Retinal pigment epithelial cell (primary cell): ENCODE data around the gene UGT3A1.
"Not testable (repeated sequence)": the region's sequence is repeated elsewhere in the genome, so short reads cannot be mapped to it uniquely, and the experiment has no call there.

Experiments
- DNase-seq: peaks from one replicate; pipeline ENCODE4 v3.0.0-alpha.2; 2010; ENCODE audit warnings: low read depth
- H3K4me3 ChIP-seq: 2 replicates; pipeline ENCODE4 v1.5.1; 2011; ENCODE audit warnings: mild to moderate bottlenecking, low read length, control low read depth, moderate library complexity
- TF ChIP-seq, protein P1 (sequence below): conservative IDR thresholded peaks from 2 replicates; pipeline ENCODE4 v1.5.1; 2011; ENCODE audit warnings: low read depth, low read length, control low read depth, inconsistent platforms

Gene UGT3A1

DNA sequence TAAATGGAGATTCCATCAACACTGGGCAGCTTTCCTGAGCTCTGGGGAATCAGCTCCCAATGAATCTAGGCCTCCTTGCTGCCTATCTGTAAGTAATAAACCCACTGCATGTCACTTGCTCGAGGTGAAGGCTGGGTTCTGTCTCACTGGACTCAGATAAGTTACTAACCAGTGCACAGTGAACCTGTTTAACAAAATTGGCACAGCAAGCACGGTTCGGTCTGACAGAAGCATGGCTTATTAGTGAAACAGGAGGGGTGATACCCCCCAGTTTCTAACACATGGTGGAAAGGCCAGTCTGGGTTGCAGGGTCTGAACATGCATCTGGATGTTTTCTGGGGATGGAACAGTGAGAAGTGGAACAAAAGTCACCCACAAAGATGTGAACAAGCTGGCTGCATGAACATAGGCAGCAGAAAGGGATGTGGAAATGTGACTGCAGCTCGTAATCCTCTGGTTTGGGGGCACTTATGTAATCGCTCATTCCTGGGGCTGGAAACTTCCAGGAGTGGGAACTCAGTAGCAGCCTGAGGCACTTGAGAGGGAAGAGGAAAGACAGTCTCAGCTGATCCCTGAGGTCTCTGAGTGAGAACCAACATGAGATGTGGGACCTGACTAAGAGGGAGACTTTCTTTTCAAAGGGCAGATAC, 37.8 kb upstream of the UGT3A1 start:
- H3K4me3 ChIP-seq = no peak overlapping the region
- TF ChIP-seq, protein P1, sequence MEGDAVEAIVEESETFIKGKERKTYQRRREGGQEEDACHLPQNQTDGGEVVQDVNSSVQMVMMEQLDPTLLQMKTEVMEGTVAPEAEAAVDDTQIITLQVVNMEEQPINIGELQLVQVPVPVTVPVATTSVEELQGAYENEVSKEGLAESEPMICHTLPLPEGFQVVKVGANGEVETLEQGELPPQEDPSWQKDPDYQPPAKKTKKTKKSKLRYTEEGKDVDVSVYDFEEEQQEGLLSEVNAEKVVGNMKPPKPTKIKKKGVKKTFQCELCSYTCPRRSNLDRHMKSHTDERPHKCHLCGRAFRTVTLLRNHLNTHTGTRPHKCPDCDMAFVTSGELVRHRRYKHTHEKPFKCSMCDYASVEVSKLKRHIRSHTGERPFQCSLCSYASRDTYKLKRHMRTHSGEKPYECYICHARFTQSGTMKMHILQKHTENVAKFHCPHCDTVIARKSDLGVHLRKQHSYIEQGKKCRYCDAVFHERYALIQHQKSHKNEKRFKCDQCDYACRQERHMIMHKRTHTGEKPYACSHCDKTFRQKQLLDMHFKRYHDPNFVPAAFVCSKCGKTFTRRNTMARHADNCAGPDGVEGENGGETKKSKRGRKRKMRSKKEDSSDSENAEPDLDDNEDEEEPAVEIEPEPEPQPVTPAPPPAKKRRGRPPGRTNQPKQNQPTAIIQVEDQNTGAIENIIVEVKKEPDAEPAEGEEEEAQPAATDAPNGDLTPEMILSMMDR = no peak
- no peak for DNase-seq

DNA sequence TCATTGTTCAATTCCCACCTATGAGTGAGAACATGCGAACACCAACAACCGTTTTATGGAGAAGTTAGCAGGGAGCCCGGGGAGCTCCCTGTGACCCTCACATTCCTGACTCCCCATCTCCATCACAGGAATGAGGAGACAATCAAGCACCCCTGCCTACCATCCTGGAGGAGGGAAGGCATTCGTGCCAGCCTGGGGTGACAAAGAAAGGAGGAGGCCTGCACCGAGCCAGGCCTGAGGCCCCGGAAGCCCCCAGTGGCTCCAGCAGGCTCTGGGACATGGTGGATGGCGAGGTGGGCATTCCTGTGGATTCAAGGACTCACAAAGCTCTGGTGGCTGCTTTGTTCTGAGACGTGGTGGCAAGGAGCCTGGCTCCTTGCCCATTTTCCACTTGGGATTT, 36.5 kb upstream of the UGT3A1 start:
- TF ChIP-seq, protein P1 = no peak

DNA sequence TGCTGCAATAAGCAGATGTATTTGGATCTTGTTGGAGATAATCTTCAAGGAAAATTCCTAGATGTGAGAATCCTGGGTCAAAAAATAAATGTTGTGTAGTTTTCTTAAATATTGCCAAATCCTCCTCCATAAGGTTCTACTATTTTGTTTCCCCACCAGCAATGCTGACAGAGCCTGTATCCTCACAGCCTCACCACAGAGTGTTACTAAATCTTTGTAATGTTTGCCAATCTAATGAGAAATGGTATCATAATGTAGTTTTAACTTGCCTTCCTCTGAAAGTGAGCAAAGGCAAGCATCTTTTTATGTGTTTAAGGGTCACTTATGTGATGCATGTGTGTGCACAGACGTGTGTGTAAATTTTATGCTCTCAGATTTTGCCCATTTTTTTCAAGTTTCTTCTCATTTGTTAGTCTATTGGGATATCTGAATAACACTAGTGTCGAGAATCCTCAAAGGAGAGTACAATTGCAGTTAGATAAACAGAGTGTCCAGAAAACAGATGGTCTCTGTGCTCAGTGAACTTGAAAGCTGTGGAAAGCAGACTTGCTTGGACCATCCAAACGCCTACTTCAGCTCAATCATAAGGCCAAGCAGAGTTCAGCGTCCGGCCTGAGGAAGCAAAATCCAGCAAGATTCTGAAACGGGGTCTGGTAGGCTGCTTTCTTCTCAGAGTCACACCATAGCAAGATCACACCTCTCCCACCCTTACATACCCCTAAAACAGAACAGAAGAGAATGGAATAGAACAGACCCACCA, 35.7 kb upstream of the UGT3A1 start:
- no peak overlapping the region for H3K4me3 ChIP-seq
- TF ChIP-seq, protein P1 = no peak
- DNase-seq = no peak

More for the DNA sequence above, 36.5 kb upstream of the UGT3A1 start:
- DNase-seq = no peak
- no peak overlapping the region for H3K4me3 ChIP-seq

DNA sequence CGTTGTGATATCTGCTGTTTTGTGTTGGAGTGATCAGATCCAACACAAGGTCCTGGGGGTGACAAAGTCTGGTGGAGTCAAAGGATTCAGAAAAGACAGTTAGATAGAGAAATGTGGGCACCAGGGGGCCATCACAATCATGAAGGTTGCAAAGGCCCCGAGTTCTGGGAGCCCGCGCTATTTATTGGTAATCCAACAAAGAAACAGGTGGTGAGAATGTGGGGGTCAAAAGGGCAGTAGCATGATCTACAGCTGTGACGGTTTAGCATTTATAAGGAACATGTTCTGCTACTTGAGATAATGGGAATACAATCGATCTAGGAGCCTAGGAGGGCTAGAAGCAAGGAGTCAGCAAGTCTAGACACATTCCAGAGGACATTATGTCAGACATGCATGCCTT, 31.1 kb upstream of the UGT3A1 start:
- H3K4me3 ChIP-seq, DNase-seq: not testable (repeated sequence)

DNA sequence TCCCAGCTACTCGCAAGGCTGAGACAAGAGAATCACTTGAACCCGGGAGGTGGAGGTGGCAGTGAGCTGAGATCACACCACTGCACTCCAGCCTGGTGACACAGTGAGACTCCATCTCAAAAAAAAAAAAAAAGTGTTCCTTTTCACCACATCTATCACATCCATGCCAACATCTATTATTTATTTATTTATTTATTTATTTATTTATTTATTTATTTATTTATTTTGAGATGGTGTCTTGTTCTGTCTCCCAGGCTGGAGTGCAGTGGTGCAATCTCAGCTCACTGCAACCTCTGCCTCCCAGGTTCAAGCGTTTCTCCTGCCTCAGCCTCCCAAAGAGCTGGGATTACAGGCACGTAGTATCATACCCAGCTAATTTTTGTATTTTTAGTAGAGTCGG, 28.4 kb upstream of the UGT3A1 start:
- not testable (repeated sequence) for DNase-seq, H3K4me3 ChIP-seq

DNA sequence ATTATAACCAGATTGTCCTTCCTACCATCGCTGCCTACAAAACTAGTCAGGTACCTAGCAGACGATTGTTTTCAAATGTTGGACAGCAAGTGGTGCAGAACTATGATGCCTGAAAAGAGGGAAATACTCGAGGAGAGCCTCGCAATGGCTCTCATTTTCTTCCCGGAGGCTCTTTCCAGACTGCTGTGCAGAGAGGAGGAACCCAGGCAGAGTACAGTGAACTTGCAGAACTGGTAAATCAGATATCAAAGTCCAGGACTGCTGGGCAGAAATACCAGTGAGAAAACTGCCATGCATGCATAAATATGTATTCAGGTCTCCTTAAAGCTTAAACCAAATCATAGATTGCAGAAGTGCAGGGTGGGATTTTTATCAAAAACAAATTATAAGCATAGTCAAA, 26.4 kb upstream of the UGT3A1 start:
- TF ChIP-seq, protein P1 = no peak
- H3K4me3 ChIP-seq = no peak overlapping the region
- no peak for DNase-seq

DNA sequence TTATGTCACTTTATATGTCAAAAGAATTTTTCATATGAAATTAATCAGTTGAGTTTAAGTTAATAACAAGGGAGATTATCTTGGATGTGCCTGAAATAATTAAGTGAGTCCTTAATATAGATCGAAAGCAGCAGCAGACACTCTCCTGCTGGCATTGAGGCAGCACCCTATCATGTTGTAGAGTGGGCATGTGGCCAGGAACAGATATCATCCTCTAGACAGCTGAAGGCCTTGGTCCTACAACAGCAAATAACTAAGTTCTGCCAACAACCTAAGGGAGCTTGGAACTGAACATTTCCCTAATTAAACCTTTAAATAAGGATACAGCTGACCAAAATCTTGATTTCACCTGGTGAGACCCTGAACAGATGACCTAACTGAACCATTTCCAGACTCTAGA, 25.8 kb upstream of the UGT3A1 start:
- no peak for DNase-seq
- H3K4me3 ChIP-seq = no peak overlapping the region
- TF ChIP-seq, protein P1 = no peak

DNA sequence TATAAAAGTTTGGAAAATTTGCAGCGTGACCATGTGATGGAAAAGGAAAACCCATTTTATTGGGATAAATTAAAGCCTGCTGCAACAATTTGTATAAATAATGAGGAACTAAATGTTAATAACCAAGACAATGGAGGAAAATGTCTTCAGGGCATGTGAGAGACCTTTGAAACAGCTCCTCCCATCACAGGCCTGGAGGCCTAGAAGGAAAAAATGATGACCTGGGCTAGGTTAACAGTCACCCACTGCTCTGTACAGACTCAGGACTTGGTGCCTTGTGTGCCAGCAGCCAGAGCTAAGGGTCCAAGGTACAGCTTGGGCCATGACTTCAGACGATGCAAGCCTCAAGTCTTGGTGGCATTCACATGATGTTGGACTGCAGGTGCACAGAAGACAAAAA, 22.0 kb upstream of the UGT3A1 start:
- H3K4me3 ChIP-seq = no peak overlapping the region
- no peak for DNase-seq
- TF ChIP-seq, protein P1 = no peak
